GM21360 (cell line): ENCODE measurements around the gene SLCO3A1.

Source experiments
- ATAC-seq: cut with Tn5 transposase; IDR thresholded peaks from one replicate; pipeline ENCODE4 v1.9.1; 2021; ENCODE audit warnings: mild to moderate bottlenecking, moderate library complexity; ENCODE audit not compliant: unreplicated experiment

The SLCO3A1 gene

DNA sequence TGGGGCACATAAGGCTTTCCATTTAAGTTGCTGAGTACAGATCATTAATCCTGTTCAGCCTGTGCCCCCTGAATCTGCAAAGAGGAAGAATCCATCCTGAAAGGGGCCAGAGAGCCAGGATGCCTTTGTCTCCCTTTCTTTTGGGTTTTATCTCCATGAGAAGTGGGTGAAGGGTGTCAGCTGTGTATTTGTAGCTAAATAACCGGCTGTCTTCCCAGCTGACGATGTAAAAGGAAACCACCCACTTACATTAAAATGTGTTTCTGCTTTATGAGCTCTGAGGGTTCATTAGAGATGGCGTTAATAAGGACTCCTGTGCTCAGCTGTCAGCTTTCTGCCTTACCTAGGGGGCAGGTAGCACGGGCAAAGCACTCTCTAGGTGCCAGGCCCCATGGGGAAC is 83.4 kb downstream of the SLCO3A1 start:
- no peak for ATAC-seq

DNA sequence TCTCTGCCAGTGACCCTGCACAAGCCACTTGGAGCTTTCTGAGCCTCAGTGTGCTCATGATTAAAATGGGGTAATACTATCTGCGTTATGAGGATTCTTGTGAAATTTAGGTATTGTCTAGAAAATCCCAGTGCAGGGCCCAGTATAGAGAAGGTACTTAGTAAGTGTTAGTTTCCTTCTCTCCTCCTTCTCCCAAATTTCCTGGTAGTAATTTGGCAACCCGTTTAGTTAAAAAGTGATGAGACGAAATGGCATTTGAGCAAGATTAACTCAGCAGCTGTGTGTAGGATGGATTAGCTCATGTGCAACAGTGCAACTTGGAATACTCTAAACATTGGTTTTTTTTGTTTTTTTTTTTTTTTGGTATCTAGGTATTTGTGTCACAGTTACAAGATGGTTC is 84.6 kb downstream of the SLCO3A1 start:
- ATAC-seq, result no peak

DNA sequence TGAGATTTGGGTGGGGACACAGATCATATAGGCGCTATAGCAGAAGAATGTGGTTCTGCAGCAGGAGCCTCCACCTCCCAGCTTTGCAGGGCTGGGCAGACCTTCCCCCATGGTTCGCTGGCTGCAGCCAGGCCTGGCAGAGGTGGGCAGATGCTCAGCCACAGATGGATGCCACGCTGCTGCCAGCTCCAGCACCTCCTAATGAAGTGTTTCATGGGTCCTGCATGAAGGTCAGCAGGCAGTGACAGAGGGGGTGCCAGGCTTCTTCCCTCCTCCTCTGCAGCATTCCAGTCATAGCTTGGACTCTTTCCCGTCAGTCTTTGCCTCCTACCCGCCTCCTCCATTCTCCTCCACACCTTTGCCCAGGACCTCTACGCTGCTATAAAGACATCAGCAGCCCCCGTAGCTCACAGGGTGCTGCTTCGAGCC is 85.9 kb downstream of the SLCO3A1 start:
- ATAC-seq, result no peak

DNA sequence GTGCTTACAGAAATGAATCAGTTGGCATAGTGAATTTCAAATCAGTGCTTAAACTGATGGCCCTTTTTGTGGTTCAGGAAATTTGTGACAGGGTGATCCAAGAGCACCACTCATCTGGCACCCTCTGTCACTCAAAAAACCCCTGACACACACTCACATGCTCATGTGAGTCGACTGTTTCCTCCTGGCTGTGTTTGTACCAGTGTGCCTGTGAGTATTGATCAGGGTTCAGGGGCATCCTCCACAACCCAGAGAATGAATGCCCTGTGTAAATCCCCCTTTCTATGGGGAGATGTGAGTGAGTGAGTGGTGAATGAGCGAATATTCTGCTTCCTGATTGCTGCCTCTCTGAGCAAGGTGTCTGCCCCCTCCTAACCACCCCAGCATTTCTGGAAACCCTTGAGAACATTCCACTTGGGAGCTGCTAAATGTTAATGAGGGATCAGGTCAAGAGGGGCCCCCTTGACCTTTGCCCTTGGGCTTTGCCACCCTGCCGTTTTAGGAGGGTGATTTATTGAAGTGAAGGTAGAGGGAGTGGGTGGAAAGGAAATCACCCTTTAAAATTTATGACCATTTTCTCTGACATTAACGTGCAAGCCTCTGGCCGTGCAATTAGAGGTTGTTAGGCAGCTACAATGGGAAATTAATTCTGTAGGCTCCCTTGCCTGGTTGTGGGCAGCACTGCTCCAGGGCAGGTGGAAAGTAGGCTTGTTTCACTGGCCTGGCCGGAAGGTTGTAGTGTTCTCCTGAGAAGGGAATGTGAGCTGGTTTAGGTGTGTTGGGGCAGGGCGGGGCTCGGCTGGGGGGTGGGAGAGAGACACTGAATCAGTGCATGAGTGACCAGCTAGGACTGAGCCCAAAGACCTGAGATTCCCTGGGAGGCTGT is 87.2 kb downstream of the SLCO3A1 start:
- ATAC-seq, result no peak

DNA sequence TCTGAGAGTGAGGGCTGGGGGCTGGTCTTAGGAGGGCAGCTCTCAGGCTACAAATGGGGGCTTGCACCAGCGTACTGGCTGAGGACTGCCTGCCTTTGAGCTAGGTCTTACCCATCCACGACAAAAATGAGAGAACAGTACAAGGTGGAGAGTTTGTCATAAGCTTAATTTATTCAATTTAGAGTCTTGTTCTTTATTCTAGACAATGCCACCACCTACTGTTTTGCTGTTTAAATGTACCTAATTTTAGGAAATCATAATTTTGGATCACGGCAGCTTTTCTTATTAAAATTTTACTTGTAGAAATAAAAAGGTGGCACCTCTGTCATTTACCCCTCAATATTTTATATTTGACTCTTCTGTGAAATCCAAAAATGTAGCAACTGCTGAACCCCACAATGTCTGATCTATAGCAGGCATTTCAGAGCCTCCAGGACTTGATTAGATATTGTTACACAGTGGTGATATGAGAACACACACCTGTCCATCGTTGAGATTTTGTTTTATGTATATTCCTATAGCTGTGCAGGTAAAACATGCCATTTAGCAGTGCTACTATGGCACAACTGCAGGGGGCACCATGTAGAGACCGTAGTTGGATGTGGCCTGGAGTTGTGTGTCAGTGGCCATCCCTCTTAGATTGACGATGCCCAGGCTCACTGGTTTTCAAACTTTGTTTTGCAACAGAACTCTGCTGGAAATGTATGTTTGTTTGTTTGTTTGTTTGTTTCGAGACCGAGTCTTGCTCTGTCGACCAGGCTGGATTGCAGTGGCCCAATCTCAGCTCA is 88.6 kb downstream of the SLCO3A1 start:
- no peak for ATAC-seq

DNA sequence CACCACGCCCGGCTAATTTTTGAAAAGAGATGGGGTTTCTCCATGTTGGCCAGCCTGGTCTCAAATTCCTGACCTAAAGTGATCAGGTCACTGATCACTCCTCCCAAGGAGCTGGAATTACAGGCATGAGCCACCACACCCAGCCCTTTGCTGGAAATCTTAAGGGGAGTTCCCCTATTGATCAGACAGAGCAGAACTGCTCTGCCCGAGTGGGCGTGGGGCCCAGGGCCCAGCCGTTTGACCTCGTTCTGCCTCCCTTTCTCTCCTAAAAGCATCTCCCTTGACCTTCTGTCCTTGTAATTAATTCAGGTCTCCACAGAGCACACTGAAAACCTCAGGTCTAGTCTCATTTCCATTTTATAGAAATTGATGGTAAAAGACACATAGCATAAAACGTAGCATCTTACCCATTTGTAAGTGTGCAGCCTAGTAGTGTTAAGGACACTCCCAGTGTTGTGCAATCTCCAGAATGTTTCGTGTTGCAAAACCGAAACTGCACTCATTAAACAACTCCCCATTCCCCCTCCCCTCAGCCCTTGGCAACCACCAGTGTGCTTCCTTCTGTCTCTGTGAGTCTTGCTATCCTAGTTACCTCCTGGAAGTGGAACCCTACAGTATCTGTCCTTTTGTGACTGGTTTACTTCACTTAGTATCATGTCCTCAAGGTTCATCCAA is 89.3 kb downstream of the SLCO3A1 start:
- no peak for ATAC-seq

- ATAC-seq, result no peak
Measured at GRCh38 chr15:91944331-91944730, 90.8 kb downstream of the SLCO3A1 start.

- ATAC-seq, result no peak
Measured at GRCh38 chr15:91945385-91945784, 91.9 kb downstream of the SLCO3A1 start.

- ATAC-seq, result no peak
Measured at GRCh38 chr15:91946075-91946474, 92.6 kb downstream of the SLCO3A1 start.

DNA sequence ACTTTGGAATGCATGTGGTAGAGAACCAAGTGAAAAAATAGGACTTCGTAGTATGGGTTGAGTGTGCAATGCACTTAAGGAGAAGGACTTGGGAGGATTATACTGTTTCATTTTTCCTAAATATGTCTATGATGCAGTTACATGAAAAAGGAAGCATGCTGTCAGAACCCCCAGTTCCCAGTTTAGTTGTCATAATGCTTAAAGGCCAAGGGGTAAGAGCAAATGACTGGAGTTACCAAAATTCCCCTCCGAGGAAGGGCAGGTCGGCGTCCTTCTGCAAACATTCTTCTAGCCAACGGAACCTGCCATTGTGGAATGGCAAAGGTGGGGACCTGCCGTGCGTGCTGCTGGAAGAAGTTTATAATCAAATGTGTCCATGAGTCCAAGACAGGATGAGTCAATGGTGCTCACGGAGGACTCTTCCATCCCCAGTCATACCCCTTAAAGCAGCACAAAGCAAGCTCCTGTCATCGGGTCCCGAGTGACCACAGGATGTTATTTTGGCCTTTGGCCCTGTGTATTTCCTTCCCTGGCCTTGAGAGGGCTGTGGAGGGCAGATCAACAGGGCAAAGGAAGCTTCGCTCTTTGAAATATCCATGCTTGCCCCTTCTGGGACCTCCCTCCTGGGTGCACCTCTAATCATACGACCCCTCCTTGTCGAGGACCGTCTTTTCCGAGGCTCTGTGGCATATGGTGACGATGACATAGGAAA is 93.2 kb downstream of the SLCO3A1 start:
- no peak for ATAC-seq

GRCh38 chr15:91947293-91947679 is 93.8 kb downstream of the SLCO3A1 start:
- ATAC-seq, result no peak

DNA sequence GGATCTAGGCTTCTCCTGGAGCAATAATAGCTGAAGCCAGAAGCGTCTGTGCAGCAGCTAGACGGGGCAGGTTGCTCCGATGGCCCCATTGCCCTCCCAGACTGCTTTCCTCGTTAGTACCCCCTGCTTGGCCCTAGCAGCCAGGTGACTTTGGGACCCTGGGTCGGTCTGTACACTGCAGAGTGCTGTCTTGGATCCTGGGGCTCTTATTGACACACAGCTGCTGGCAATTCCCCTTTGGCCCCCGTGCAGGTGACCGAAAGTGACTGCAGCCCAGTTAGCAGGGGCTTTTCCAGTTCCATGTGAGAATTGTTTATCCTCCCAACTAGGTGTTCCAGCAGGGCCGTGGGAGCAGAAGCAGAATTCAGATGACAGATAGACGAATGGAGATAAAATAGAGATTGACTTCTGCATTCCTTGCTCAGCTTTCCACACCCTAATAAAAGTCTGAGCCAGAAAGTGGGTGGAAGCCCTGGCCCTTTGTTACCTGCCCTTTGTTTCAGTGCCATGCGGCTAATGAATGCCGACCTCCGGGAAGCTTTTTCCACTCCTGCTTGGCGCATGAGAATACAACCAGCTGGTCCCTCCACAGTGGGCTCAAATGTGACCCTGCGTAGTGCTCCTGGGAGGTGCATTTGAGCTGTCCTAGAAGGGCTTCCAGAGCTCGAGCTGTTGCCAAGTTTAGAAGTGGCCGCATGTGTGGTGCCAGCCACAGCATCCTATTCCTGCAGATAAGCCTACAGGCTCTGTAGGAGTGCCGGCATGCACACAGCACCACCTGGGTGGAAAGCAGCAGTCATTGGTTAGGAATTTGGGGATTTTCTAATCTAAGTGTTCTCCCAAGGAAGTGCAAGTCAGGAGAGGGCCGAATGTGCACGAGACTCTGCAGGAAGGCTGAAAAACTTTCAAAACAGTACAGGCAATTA is 94.4 kb downstream of the SLCO3A1 start:
- no peak for ATAC-seq

GRCh38 chr15:91949361-91949760 is 95.9 kb downstream of the SLCO3A1 start:
- ATAC-seq, result no peak

- no peak for ATAC-seq
Measured at GRCh38 chr15:91950054-91950453, 96.5 kb downstream of the SLCO3A1 start.

GRCh38 chr15:91950631-91951329 is 97.3 kb downstream of the SLCO3A1 start:
- ATAC-seq, result no peak

DNA sequence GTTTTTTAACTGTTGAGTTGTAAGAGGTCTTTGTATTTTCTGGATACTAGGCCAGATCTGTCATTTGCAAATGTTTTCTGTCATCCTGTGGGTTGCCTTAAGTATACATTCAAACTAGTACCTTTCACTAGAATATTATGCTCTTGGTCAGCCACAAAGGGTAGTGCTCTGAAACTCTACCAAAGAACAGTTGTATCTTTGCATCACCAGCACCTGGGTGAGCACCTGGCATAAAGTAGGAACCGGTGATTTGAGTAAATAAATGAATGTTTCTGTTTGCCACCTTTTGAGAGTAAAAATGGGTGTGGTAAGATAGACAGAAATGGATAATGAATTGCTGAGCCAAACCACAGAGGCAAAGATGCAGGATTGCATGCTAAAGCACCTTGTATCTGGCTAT is 98.7 kb downstream of the SLCO3A1 start:
- ATAC-seq, result no peak

DNA sequence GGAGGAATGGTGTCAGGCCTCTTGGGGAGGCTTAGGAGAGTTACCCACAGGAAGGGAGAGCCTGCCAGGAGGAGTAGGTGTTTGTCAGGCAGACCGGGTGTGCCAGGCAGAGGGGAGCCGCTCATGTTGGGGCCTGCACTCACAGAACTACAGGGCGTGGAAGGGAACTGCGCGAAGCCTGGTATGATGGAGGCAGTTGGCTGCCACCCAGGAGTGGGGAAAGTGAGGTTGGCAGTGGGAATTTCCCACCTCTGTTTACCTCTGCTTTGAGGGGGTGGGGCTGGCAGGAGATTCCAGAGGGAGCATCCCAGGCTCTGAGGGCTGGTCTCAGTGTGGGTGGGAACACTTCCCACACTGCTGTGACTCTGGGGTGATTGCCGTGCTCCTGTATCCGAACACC is 99.9 kb downstream of the SLCO3A1 start:
- ATAC-seq, result no peak

DNA sequence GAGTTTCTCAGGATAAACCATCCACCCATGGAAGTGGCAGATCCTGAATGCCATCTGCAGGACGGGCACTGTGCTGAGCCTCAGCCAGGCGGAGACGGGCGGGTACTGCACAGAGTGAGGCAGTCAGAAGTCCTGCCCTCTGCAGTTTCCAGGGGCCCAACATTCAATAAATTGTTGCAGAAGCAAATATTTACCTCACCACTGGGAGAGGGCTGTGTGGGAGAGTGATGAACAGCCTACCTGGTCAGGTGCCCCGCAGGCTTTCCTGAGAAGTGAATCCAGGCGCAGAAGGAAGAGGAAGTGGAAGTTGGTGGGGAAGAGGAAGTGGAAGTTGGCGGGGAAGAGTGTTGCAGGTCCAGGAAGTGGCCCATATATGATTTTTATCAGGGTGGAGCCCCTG is 100.8 kb downstream of the SLCO3A1 start:
- no peak for ATAC-seq

- ATAC-seq, result no peak
Measured at GRCh38 chr15:91956026-91956723, 102.7 kb downstream of the SLCO3A1 start.
